Kidney (tissue), 14 donors: Measurements from ENCODE around the gene SLU7. TPM values are rescaled to one million over a fixed set of nuclear protein-coding genes. Genes with fewer than 3 reads are reported as not detected.

Source experiments
- DNase-seq, 5 donors: peaks; one replicate each; pipeline ENCODE4 v3.0.0-alpha.2; 2013 to 2020
- FAIRE-seq: peaks from 2 replicates; lab custom pipeline; 2012; peaks lifted over from hg19 to GRCh38; lab: Jason Lieb, UNC
- H3K27ac ChIP-seq, 2 donors: one replicate each; pipeline ENCODE4 v1.7.0; 2013; ENCODE audit warnings: low read depth in 2 of 2, low read length in 2 of 2, inconsistent platforms in 1 of 2
- H3K27me3 ChIP-seq: one replicate; pipeline ENCODE4 v1.7.1; 2013; ENCODE audit warnings: low read length, inconsistent platforms; ENCODE audit not compliant: control insufficient read depth, insufficient read depth
- H3K36me3 ChIP-seq, 3 donors: one replicate each; pipeline versions ENCODE4 v1.7.0 to v1.7.1; 2013; ENCODE audit warnings: low read length in 3 of 3, control low read depth in 1 of 3, inconsistent platforms in 1 of 3; ENCODE audit not compliant: insufficient read depth in 3 of 3, control insufficient read depth in 2 of 3
- H3K4me1 ChIP-seq, 3 donors: one replicate each; pipeline versions ENCODE4 v1.7.0 to v1.7.1; 2013; ENCODE audit warnings: low read length in 3 of 3, inconsistent platforms in 1 of 3, low read depth in 1 of 3; ENCODE audit not compliant: control insufficient read depth in 2 of 3, insufficient read depth in 2 of 3
- H3K4me3 ChIP-seq, 3 donors: one replicate each; pipeline versions ENCODE4 v1.7.0 to v1.8.1; 2013; ENCODE audit warnings: low read length in 3 of 3, control low read depth in 1 of 3, inconsistent platforms in 1 of 3
- H3K9ac ChIP-seq, 3 donors: one replicate each; pipeline versions ENCODE4 v1.7.0 to v1.7.1; 2013; ENCODE audit warnings: low read length in 3 of 3, control low read depth in 1 of 3, inconsistent platforms in 1 of 3
- H3K9me3 ChIP-seq, 3 donors: one replicate each; pipeline versions ENCODE4 v1.7.0 to v1.7.1; 2013; ENCODE audit warnings: low read length in 3 of 3, control low read depth in 1 of 3, inconsistent platforms in 1 of 3; ENCODE audit not compliant: control insufficient read depth in 2 of 3, insufficient read depth in 1 of 3
- CTCF ChIP-seq: IDR thresholded peaks from 3 replicates; pipeline ENCODE4 v1.5.1; 2012; ENCODE audit warnings: mild to moderate bottlenecking, moderate library complexity, borderline replicate concordance; ENCODE audit not compliant: insufficient read depth; ENCODE audit errors: extremely low read depth
- intact Hi-C: fragments of 100-400 bp; cut with DNase I; formaldehyde crosslinking; loops from one replicate; pipeline ENCODE4 v1.11.1; 2022
- polyA plus RNA-seq: library from polyadenylated mRNA; stranded (reverse); fragments of 350-450 nt; fragmentation: Illumina TruSeq; extraction: RNeasy Lipid Tissue Mini Kit (QIAGEN cat#74804); gene quantifications from one replicate; pipeline ENCODE4 v1.2.3, GENCODE V29; 2014; ENCODE audit warnings: low read depth, low replicate concordance; ENCODE audit not compliant: insufficient read depth
- total RNA-seq: library from RNA; stranded (reverse); fragmentation: NEBNext Ultra II Directional; extraction: Animal tissue kit (Norgen Biotek cat#: 25700); gene quantifications from one replicate; pipeline ENCODE4 v1.2.1, GENCODE V29; 2021
- donor health status: control.
- donor health status: control.
- donor health status: control.
- donor health status: control.
- donor health status: control.
- donor health status: DM: yes; HTN: yes; CAD: no.
- donor health status: Normal renal cell carcinoma (clear cell type).

Gene SLU7
- total and polyA plus RNA-seq, 2 donors from 2014 or later, result 41.7 to 56.9 TPM

DNA sequence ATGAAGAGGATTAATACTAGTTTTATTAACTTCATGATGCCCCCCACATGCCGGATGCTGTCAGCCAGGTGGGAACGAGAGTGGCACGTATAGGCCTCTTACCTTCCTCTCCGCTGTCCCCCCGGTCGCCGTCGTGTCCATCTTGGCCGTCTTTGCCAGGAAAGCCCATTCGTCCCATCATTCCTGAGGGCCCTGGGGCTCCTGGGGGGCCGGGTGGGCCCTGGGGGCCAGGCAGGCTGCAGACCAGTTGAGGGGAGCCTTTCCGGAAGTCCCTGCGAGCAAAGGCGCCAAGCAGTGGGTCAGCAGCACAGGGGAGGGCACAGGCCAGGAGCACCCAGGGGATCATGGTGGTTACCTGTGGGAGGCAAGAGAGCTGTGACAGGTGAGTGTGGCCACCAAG is 64.2 kb downstream of the SLU7 start:
- intact Hi-C loops, result no loop called here
- no peaks in the 10 kb centered on the region for H3K9me3 ChIP-seq
- FAIRE-seq (no peak), DNase-seq (no peak)
- H3K9ac ChIP-seq, result no peak overlapping the region
- H3K36me3 ChIP-seq, result no peaks in the 10 kb centered on the region
- TF ChIP-seq CTCF, result no peak
- H3K27me3 ChIP-seq, result no peaks in the 10 kb centered on the region
- no peak overlapping the region for H3K27ac ChIP-seq
- no peak overlapping the region for H3K4me3 ChIP-seq
- H3K4me1 ChIP-seq, result peaks cover 0 to 3% (median 0%) of the 10 kb centered on the region in 3 donors

- FAIRE-seq (no peak), DNase-seq (no peak)
- H3K4me1 ChIP-seq, result peaks cover 0 to 3% (median 0%) of the 10 kb centered on the region in 3 donors
- no peak for TF ChIP-seq CTCF
- no peaks in the 10 kb centered on the region for H3K27me3 ChIP-seq
- no peaks in the 10 kb centered on the region for H3K36me3 ChIP-seq
- H3K27ac ChIP-seq, result no peak overlapping the region
- H3K9me3 ChIP-seq, result no peaks in the 10 kb centered on the region
- no peak overlapping the region for H3K9ac ChIP-seq
- intact Hi-C loops, result no loop called here
- H3K4me3 ChIP-seq, result no peak overlapping the region
Observed at GRCh38 chr5:160353379-160353778, 65.5 kb downstream of the SLU7 start.

- Histone ChIP-seq H3K9ac (no peak overlapping the region), H3K9me3 (no peaks in the 10 kb centered on the region), H3K27ac (no peak overlapping the region), H3K27me3 (no peaks in the 10 kb centered on the region), H3K36me3 (no peaks in the 10 kb centered on the region), H3K4me3 (no peak overlapping the region), H3K4me1 (peaks cover 0 to 3% (median 0%) of the 10 kb centered on the region in 3 donors)
- TF ChIP-seq CTCF, result no peak
- DNase-seq (no peak), FAIRE-seq (no peak)
- intact Hi-C loops, result no loop called here
Observed at GRCh38 chr5:160352308-160352707, 66.6 kb downstream of the SLU7 start.

Other genes starting within 250 kb of the SLU7 start
- gene FABP6, start 189.6 kb downstream of the SLU7 start, total RNA-seq, result not detected
- not detected for gene FABP6, start 189.6 kb downstream of the SLU7 start, polyA plus RNA-seq
- gene CCNJL, start 106.5 kb downstream of the SLU7 start, total RNA-seq, result 1.6 TPM
- 3.8 TPM for gene CCNJL, start 106.5 kb downstream of the SLU7 start, polyA plus RNA-seq
- gene C1QTNF2, start 48.5 kb downstream of the SLU7 start, total RNA-seq, result 2.8 TPM
- 1.4 TPM for gene C1QTNF2, start 48.5 kb downstream of the SLU7 start, polyA plus RNA-seq
- gene FAM200C, start 19.0 kb downstream of the SLU7 start, total RNA-seq, result 4.8 TPM
- gene FAM200C, start 19.0 kb downstream of the SLU7 start, polyA plus RNA-seq, result 5.3 TPM
- 2.5 TPM for gene PTTG1, start 2.8 kb upstream of the SLU7 start, total RNA-seq
- gene PTTG1, start 2.8 kb upstream of the SLU7 start, polyA plus RNA-seq, result 4.4 TPM